HG02571 (cell line): ENCODE results near the gene ANXA2R.
"Not testable (repeated sequence)": the region's sequence is repeated elsewhere in the genome, so short reads cannot be mapped to it uniquely, and the experiment has no call there.

Experiments
- ATAC-seq: cut with Tn5 transposase; IDR thresholded peaks from one replicate; pipeline ENCODE4 v1.9.1; 2021; ENCODE audit warnings: mild to moderate bottlenecking, moderate library complexity; ENCODE audit not compliant: unreplicated experiment

Gene ANXA2R

GRCh38 chr5:43036409-43036808 lies 3.7 kb downstream of the ANXA2R start:
- ATAC-seq = no peak

DNA sequence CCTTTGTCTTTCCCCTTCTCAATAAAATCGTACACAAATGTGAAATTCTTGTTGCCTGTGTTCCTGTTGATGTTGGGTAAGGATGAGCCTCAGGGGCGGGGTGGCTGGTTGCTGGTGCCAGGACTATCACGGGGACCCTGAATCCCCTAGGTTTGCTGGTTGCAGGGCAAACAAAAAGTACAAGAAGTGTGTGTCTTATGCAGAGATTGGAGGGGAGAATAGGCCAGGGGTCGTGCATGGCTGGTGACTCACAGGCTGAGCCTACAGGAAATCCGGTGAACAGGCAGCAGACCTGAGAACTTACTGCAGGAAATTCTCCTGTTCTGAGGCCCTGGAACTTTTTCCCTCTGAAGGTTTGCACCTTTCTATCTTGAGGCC lies 5.5 kb downstream of the ANXA2R start:
- no peak for ATAC-seq

DNA sequence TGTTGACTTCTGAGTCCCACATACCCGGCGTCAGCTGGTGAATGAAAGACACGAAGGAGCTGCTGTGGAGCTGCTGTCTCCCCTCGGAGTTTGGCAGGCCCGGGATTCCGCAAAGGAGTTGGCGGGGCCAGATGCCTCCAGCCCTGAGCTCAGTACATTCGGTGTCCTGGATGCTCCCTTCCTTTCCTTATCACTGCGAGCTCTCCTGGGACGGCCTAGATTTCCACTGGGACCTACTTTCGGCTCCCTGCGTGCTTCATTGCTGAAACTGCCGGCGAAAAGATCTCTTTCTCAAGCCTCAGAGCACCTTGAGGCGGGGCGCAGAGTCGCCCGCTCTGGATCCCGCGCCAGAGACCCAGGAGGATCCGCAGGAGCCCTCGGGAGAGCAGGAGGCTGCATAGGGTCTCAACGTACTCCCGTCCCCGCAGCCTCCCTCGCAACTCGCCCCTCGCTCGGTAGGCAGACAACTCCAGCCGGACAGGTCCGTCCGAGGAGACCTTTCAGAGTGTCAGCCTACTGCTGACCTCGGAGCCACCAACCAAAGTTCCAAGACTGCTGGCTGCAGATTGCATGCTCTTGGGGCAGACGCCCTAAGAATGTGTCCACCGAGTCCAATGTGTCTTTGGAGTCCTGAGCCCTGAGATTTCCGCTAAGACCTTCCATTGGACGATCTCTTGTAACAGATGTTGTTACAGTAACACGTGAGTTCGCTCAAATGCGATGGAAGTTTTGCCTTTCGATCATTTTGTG lies 6.1 kb downstream of the ANXA2R start:
- ATAC-seq = no peak

- ATAC-seq = no peak
Observed at GRCh38 chr5:43027054-43027785, 12.9 kb downstream of the ANXA2R start.

GRCh38 chr5:43025184-43025950 lies 14.8 kb downstream of the ANXA2R start:
- not testable (repeated sequence) for ATAC-seq

- ATAC-seq = no peak
Observed at GRCh38 chr5:43024217-43024616, 15.9 kb downstream of the ANXA2R start.

DNA sequence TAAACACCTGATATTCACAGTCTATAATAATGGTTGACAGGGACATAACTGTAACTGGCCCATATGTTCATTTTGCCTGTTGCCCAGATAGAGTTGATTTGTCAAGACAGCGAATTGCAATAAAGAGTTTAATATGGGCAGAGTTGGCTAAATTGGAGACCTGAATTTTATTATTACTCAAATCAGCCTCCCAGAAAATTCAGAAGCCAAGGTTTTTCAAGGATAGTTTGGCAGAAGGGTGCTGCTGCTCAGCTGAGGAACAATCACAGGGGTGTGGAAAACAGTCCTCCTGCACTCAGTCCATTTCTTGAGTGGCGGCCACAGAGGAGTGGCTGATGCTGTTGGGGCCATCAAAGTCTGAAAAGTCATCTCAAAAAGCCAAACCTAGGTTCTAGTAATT lies 19.0 kb downstream of the ANXA2R start:
- ATAC-seq = no peak

DNA sequence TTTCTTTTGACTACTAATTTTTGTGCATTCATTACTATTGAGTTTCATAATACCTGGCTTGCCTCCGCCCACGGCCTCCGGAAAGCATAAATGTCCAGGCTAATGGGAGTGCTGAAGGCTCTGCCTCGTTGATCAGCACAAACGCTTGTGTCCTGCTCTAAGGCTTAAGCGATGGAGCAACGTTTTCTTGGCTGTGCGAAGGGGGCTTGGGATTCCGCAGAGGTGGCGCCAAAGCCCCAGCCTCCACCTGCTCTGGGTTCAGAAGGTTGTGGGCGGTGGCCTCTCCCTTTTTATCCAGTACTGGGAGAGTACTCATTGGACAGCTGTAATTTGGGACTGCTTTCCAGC lies 19.7 kb downstream of the ANXA2R start:
- ATAC-seq = peak; percentile 5

GRCh38 chr5:43019614-43020398 lies 20.3 kb downstream of the ANXA2R start:
- peak; percentile 66 for ATAC-seq

DNA sequence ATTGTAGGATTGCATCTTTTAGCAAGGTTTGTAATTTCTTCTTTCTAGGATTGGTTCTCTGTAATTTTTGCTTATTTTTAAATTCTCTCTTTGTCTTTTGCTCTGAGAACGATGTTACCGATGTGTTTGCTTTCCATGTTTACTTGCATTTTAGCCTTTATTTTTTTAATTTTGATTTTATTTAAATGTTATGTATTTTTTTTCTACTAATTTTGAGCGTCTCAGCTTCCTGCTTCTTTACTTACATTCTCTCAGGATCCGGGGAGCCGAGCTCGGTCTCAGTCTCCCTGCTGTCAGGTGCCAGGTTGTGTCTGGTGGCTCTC lies 20.9 kb downstream of the ANXA2R start:
- ATAC-seq = no peak

GRCh38 chr5:43017428-43017815 lies 22.7 kb downstream of the ANXA2R start:
- no peak for ATAC-seq

- ATAC-seq = no peak
Observed at GRCh38 chr5:43016217-43016779, 23.8 kb downstream of the ANXA2R start.

DNA sequence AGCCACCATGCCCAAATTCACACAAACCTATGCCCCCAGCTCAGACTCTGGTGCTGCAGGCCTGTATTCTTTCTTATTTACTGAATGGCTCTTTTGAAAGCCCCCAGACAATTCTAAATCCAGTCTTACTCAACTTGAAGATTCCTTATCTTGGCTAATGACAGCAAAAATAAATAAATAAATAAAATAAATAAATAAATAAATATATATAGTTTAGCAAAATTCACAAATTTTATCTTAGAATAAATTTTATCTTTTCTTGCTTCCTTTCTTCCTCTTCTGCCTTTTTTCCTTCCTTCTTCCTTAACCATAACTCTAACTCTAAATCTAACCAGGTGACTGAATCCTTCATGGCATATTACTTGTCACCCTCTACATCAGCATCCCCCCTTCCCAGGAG lies 25.6 kb downstream of the ANXA2R start:
- no peak for ATAC-seq

GRCh38 chr5:43010935-43011315 lies 29.2 kb downstream of the ANXA2R start:
- no peak for ATAC-seq

- peak; percentile 43 for ATAC-seq
Observed at GRCh38 chr5:43008363-43009153, 31.6 kb downstream of the ANXA2R start.

DNA sequence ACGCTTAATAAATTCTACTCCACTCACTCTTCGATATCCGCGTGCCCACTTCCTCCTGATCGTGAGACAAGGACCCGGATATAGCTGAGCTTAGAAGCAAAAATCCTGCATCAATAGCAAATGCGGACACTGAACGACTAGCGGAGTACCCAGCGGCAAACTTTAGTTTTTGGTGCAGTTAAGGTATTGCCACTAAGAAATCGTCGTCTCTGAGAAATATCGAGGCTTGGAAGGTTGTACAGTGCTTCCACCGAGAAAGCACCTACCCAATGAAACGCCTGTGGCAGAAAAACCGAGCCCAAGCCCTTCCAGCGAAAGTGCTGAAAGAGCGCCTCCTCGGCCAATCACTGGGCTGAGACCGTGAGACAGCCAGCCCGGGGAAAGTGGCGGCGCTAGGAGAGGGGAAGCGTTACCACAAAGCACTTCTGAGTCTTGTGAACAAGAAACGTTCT lies 32.2 kb downstream of the ANXA2R start:
- peak; percentile 58 for ATAC-seq

DNA sequence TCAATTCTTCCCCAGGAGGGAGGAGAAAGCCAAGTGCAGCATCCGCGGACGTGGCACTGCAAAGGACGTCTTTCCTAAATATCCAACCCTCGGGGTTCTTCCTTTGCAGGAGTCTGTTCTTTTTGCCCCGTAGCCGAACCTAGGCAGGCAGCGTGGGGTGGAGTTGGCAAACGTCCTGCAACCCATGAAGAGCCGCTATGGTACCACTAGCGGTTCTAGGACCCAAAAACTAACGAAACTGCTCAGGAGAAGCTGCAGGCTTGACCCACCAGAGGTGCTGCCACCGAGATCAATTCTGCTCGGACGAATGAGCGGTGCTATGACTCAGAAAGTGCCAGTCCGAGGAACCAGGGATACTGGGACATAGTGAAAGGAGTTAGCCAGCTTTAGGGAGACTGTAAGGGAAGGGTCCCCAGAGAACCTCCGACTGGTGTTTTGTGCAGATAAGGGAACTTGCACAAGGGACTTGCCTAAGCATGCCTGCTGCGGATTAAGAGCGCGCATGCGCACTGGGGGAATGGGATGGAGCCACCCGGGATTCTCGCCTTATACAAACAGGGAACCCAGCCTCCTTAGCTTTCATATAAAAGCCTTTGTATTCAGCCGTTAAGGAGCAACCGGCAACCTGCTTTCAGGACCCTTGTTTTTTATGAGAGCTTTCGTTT lies 32.7 kb downstream of the ANXA2R start:
- ATAC-seq = peak; percentile 27

DNA sequence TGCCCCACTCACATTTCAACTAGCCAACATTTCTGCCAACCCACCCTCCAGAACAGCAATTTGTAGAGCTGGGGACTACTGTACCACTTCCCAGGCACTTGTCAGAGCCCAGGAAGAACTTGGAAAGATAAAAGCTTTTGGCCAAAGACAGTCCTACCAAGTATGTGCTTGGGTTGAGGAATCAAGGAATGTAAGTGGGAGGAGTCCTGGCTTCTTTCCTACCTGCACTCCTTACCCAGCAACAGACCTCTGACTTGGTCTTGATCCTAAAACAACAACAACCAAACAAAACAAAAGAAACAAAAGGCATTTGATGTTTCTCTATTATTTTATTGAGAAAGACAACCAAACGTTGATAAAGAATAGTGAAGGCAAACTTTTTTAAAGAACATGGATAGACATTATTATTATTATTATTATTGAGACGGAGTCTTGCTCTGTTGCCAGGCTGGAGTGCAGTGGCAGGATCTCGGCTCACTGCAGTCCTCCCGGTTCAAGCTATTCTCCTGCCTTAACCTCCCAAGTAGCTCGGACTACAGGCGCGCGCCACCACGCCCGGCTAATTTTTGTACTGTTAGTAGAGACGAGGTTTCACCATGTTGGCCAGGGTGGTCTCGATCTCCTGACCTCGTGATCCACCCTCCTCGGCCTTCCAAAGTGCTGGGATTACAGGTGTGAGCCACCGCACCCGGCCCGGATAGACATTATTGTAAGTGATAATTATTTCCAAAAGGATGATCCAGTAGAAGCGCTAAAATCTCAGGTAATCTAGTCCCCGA lies 33.5 kb downstream of the ANXA2R start:
- ATAC-seq = no peak

- no peak for ATAC-seq
Observed at GRCh38 chr5:43005031-43005430, 35.1 kb downstream of the ANXA2R start.
